ENCODE data around the gene PTH2.
A peak's percentile ranks its signal among the peaks of the same experiment; 100 is the strongest.
"Not testable (repeated sequence)": the region's sequence is repeated elsewhere in the genome, so short reads cannot be mapped to it uniquely, and the experiment has no call there.

PTH2 gene

GRCh38 chr19:49423071-49423984, at the start of gene PTH2:
Gene PTH2 (minus strand): TSS chr19:49423441. CDS start chr19:49423339, 102 bp downstream.
- DNase-seq, result no peak

GRCh38 chr19:49472936-49473335, 49.7 kb upstream of the PTH2 start:
- no peak for DNase-seq

GRCh38 chr19:49470615-49470978, 47.4 kb upstream of the PTH2 start:
- no peak for DNase-seq

- no peak for DNase-seq
These were observed 46.8 kb upstream of the PTH2 start for GRCh38 chr19:49469828-49470614.

- DNase-seq, result peak; percentile 89 to 97
These were observed 45.7 kb upstream of the PTH2 start for GRCh38 chr19:49468746-49469447.

- DNase-seq, result no peak
These were observed 45.0 kb upstream of the PTH2 start for GRCh38 chr19:49468199-49468598.

- no peak for DNase-seq
These were observed 42.1 kb upstream of the PTH2 start for GRCh38 chr19:49465371-49465770.

- DNase-seq, result no peak
These were observed 40.9 kb upstream of the PTH2 start for GRCh38 chr19:49463960-49464740.

DNA sequence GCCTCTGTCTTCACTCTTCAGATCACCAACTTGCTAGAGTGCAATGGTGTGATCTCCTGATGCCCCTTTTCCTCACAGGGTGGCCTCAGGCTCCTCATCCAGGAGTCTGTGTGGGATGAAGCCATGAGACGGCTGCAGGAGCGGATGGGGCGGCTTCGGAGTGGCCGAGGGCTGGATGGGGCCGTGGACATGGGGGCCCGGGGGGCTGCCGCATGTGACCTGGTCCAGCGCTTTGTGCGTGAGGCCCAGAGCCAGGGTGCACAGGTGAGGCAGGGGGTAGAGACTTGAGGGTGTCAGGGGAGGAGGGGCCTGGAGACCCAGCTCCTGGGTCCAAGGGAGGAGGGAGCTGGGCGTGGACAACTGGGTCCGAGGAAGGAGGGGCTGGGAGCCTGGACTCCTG, 39.3 kb upstream of the PTH2 start:
- no peak for DNase-seq

- DNase-seq, result no peak
These were observed 38.4 kb upstream of the PTH2 start for GRCh38 chr19:49461656-49462055.

DNA sequence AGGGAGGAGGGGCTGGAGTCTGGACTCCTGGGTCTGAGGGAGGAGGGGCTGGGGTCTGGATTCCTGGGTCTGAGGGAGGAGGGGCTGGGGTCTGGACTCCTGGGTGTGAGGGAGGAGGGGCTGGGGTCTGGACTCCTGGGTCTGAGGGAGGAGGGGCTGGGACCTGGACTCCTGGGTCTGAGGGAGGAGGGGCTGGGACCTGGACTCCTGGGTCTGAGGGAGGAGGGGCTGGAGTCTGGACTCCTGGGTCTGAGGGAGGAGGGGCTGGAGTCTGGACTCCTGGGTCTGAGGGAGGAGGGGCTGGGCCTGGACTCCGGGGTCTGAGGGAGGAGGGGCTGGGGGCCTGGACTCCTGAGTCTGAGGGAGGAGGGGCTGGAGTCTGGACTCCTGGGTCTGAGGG, 37.9 kb upstream of the PTH2 start:
- DNase-seq, result not testable (repeated sequence)

DNA sequence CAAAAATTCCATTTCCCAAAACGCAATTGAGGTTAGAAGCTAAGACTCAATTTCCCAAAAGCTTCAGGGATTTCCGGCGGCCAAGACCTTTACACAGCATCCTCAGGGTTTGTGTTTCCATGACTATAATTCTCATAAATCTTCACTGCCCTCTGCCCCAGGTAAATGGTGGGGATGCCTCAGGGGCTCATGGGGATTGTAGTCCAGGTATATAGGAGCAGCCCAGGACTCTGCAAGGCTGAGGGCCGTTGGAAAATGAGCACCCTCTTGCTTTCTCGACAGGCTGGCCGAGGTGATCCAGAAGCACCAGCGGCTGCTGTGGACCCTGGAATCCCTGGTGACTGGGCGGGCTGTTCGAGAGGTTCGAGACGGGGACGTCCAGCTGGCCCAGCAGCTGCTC, 36.1 kb upstream of the PTH2 start:
- DNase-seq, result no peak

GRCh38 chr19:49458567-49458903, 35.3 kb upstream of the PTH2 start:
- no peak for DNase-seq

- DNase-seq, result no peak
These were observed 33.1 kb upstream of the PTH2 start for GRCh38 chr19:49456326-49456725.

- no peak for DNase-seq
These were observed 32.5 kb upstream of the PTH2 start for GRCh38 chr19:49455773-49456172.

- no peak for DNase-seq
These were observed 30.6 kb upstream of the PTH2 start for GRCh38 chr19:49453757-49454240.

DNA sequence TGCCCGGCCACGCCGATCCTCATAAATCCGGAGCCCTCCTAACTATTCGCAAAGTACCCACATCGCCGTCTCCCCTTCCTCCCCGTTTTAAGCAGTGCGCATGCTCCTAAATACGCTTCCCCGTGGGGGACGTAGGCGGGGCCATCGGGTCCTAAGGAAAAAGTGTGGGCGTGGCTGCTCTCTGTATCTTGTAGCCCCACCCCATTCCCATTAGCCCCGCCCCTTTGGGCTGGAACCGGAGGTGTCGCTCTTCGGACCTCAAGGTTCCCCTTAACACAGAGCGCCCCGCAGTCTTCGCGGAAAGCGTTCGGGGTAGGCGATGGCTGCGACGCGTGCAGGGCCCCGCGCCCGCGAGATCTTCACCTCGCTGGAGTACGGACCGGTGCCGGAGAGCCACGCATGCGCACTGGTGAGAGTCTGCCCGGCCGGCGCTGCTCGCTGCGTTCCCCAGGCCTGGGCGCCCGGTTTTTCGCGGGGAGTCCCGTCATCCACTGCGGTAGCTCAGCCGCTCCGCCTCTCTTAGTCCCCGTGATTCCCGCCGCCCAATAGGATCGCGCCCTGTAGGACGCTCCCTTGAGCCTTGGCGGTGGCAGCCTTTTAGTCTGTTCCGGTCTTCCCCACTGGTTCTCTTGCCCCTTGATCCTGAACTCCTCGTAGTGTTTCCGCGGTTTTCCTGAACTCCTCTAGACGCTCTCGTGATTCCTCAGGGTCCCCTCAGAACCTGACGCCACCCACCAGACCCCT, 29.9 kb upstream of the PTH2 start, which contains the start of gene ALDH16A1:
Gene ALDH16A1 (plus strand): TSS at position 213 of the 744 bp plus-strand sequence. CDS start 107 bp downstream, at position 320.
- DNase-seq, result peak; percentile 98 to 99

GRCh38 chr19:49451430-49452181, 28.4 kb upstream of the PTH2 start, which contains the start of gene PIH1D1:
Gene PIH1D1 (minus strand): TSS chr19:49451814. CDS start chr19:49451574, 240 bp downstream.
- DNase-seq, result peak; percentile 97 to 99

DNA sequence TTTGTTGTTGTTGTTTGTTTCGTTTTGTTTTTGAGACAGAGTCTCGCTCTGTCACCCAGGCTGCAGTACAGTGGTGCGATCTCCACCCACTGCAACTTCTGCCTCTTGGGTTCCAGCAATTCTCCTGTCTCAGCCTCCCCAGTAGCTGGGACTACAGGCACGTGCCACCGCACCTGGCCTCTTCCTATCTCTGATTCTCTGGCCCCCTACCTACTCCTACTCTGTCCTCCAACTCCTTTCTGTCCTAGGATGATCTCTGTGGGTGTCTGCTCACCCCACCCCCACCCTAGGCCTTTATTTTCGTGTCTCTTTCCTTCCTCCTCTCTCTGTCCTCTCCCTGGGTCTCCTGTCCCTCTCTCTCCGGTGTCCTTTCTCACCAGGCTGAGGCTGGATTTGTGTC, 27.2 kb upstream of the PTH2 start:
- no peak for DNase-seq

DNA sequence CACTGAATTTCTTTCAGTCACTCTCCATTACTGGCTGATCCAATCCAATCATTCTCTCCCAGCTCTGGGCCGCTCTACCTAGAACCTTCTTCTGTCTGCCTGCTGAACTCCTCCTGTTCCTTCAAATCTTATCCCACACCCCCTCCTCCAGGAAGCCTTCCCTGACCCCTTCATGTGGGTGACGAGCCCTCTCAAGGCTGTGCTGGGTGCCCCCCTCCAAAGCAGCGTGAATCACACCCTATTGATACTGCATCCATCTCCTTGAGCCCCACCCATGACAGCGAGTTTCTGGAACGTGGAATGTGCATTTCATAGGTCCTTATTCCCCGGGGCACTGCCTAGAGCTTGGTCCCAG, 25.2 kb upstream of the PTH2 start:
- no peak for DNase-seq
